Measurements from ENCODE around the gene SRRM2. TPM values are rescaled to one million over a fixed set of nuclear protein-coding genes. Genes with fewer than 3 reads are reported as not detected.

The SRRM2 gene
- total RNA-seq, result 100 to 1,000 TPM; 565 to 586 TPM

GRCh38 chr16:2752035-2752849, at the start of gene SRRM2:
SRRM2 (plus strand) TSS chr16:2752638; CDS start chr16:2756365, 3,727 bp downstream.

GRCh38 chr16:2720064-2720457, 32.4 kb upstream of the SRRM2 start, which contains the start of gene PRSS27:
PRSS27 (minus strand) TSS chr16:2720224; CDS start chr16:2720160, 64 bp downstream.

GRCh38 chr16:2777231-2777902, 24.9 kb downstream of the SRRM2 start, which contains the start of gene ELOB:
ELOB (minus strand) TSS chr16:2777280; CDS start chr16:2777239, 41 bp downstream.

GRCh38 chr16:2787406-2787805, 35.0 kb downstream of the SRRM2 start, which contains the start of gene PRSS33:
PRSS33 (minus strand) TSS chr16:2787560; CDS start chr16:2786547, 1,013 bp downstream.

GRCh38 chr16:2816751-2817339, 64.4 kb downstream of the SRRM2 start, which contains the start of gene PRSS21:
PRSS21 (plus strand) TSS chr16:2817237; CDS start chr16:2817269, 32 bp downstream.

Other genes with a start within 250 kb of the SRRM2 start
- 10 to 100 TPM; 95.0 to 99.8 TPM for gene ATP6V0C, start 238.7 kb upstream of the SRRM2 start, total RNA-seq
- 10 to 100 TPM; 58.0 to 62.9 TPM for gene AMDHD2, start 232.3 kb upstream of the SRRM2 start, total RNA-seq
- gene CEMP1, start 221.2 kb upstream of the SRRM2 start, total RNA-seq, result under 1 TPM; 0.25 to 0.51 TPM
- 10 to 100 TPM; 39.0 to 46.0 TPM for gene PDPK1, start 214.6 kb upstream of the SRRM2 start, total RNA-seq
- 10 to 100 TPM; 28.5 to 30.3 TPM for gene KCTD5, start 70.1 kb upstream of the SRRM2 start, total RNA-seq
- gene PRSS27, start 32.4 kb upstream of the SRRM2 start, total RNA-seq, result 1 to 10 TPM; 1.3 to 1.4 TPM
- 100 to 1,000 TPM; 113 to 116 TPM for gene ELOB, start 24.6 kb downstream of the SRRM2 start, total RNA-seq
- not detected for gene PRSS33, start 34.9 kb downstream of the SRRM2 start, total RNA-seq
- gene PRSS41, start 45.8 kb downstream of the SRRM2 start, total RNA-seq, result not detected
- gene PRSS21, start 64.6 kb downstream of the SRRM2 start, total RNA-seq, result 1 to 10 TPM; 1.7 to 1.8 TPM
- gene ZG16B, start 77.7 kb downstream of the SRRM2 start, total RNA-seq, result 1 to 10 TPM; 1.4 to 1.6 TPM
- not detected for gene PRSS22, start 105.5 kb downstream of the SRRM2 start, total RNA-seq
- 10 to 100 TPM; 21.2 to 22.4 TPM for gene FLYWCH2, start 130.6 kb downstream of the SRRM2 start, total RNA-seq
- 10 to 100 TPM; 50.6 to 52.3 TPM for gene FLYWCH1, start 159.3 kb downstream of the SRRM2 start, total RNA-seq
- not detected for gene KREMEN2, start 211.6 kb downstream of the SRRM2 start, total RNA-seq
- gene PAQR4, start 216.7 kb downstream of the SRRM2 start, total RNA-seq, result 10 to 100 TPM; 36.0 to 37.0 TPM
- gene PKMYT1, start 227.8 kb downstream of the SRRM2 start, total RNA-seq, result 10 to 100 TPM; 89.1 to 99.3 TPM

Measured in activated naive CD4-positive, alpha-beta T cell treated with anti-CD3 and anti-CD28 coated beads, Interleukin-2, amount 10 ng/mL, durations not matched to agents 5 hours and 36 hours (primary cell).